ENCODE measurements around the gene FOXR2. TPM values are rescaled to one million over a fixed set of nuclear protein-coding genes. Genes with fewer than 3 reads are reported as not detected.

FOXR2 gene
- total RNA-seq, 1 experiment from 2014 or later = not detected

DNA sequence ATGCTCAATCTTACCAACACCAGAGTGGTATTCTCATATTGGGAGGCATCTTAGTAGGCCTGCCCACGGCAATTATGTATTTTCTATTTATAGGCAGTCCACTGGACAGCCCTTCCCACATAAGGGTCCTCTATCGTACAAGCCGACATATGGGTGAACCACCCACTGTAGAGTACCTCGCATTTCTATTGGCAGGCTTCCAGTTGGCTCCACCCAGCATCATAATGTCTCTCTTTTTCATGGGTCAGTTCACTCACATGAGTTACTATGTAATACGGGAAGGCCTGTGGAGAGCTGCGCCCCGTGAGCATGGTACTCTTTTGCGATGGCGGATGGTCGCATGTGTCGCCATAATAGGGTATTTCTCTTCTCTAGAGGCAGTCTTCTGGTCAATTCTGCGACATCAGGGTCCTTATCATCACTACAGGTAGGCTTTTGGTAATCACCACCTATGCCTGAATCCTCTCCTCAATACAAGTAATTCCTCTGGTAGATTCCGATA is 29.4 kb upstream of the FOXR2 start:
- H3K4me1 Mint-ChIP-seq (ENCODE audit: low read depth, unreplicated experiment) = no peaks in the 10 kb centered on the region

DNA sequence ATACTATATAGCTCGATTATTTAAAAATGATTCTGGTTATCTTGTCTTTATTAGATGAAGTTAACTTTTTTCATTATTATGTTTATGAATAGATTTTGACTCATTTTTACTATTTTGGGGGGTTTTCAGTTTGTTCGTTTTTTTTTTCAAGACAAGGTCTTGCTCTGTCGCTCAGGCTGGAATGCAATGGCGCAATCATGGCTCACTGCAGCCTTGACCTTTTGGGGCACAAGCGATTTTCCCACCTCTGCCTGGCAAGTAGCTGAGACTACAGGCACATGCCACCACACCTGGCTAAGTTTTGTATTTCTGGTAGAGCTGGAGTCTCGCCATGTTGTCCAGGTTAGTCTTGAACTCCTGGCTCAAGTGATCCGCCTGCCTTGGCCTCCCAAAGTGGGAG is 24.9 kb upstream of the FOXR2 start:
- no peaks in the 10 kb centered on the region for H3K27me3 Mint-ChIP-seq (ENCODE audit: unreplicated experiment)
- BruUV-seq (replicated peaks) = no TSS peak
- peaks cover 2% of the 10 kb centered on the region for H3K9me3 Mint-ChIP-seq (ENCODE audit: low read depth, unreplicated experiment)
- H3K4me1 Mint-ChIP-seq (ENCODE audit: low read depth, unreplicated experiment) = no peaks in the 10 kb centered on the region
- CTCF ChIA-PET = no interaction called here
- no peak for DNase-seq
- no peak overlapping the region for H3K27ac Mint-ChIP-seq (ENCODE audit: unreplicated experiment)
- no peaks in the 10 kb centered on the region for H3K36me3 Mint-ChIP-seq (ENCODE audit: insufficient read depth, unreplicated experiment)
- TF ChIP-seq, protein P1, sequence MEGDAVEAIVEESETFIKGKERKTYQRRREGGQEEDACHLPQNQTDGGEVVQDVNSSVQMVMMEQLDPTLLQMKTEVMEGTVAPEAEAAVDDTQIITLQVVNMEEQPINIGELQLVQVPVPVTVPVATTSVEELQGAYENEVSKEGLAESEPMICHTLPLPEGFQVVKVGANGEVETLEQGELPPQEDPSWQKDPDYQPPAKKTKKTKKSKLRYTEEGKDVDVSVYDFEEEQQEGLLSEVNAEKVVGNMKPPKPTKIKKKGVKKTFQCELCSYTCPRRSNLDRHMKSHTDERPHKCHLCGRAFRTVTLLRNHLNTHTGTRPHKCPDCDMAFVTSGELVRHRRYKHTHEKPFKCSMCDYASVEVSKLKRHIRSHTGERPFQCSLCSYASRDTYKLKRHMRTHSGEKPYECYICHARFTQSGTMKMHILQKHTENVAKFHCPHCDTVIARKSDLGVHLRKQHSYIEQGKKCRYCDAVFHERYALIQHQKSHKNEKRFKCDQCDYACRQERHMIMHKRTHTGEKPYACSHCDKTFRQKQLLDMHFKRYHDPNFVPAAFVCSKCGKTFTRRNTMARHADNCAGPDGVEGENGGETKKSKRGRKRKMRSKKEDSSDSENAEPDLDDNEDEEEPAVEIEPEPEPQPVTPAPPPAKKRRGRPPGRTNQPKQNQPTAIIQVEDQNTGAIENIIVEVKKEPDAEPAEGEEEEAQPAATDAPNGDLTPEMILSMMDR (IDR thresholded peaks at IDR 0.05; ENCODE audit: unreplicated experiment) = no peak
- no peak overlapping the region for H3K4me3 Mint-ChIP-seq (ENCODE audit: low read depth, unreplicated experiment)
- intact Hi-C loops (cut with micrococcal nuclease; ENCODE audit: unreplicated experiment) = no loop called here

More for the DNA sequence above, 29.4 kb upstream of the FOXR2 start:
- H3K9me3 Mint-ChIP-seq (ENCODE audit: low read depth, unreplicated experiment) = no peaks in the 10 kb centered on the region
- BruUV-seq (replicated peaks) = no TSS peak
- no peak overlapping the region for H3K27ac Mint-ChIP-seq (ENCODE audit: unreplicated experiment)
- intact Hi-C loops (cut with micrococcal nuclease; ENCODE audit: unreplicated experiment) = no loop called here
- CTCF ChIA-PET = no interaction called here
- H3K4me3 Mint-ChIP-seq (ENCODE audit: low read depth, unreplicated experiment) = no peak overlapping the region
- H3K27me3 Mint-ChIP-seq (ENCODE audit: unreplicated experiment) = no peaks in the 10 kb centered on the region
- H3K36me3 Mint-ChIP-seq (ENCODE audit: insufficient read depth, unreplicated experiment) = no peaks in the 10 kb centered on the region
- DNase-seq = no peak
- TF ChIP-seq, protein P1 (IDR thresholded peaks at IDR 0.05; ENCODE audit: unreplicated experiment) = no peak

DNA sequence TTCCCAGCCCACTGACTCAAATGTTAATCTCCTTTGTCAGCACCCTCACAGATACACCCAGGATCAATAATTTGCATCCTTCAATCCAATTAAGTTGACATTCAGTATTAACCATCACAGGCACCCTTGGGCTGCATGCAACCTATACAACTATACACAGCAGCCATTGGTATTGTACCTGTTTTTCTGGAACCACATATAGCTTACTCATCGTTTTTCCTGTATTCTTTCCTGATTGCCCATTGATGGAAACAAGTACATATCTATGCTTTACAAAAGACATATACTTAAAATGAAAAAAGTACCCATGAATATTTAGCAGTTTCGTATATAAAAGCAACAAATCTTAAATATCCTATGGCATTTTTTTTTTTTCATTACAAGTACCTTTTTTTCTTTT is 3.7 kb upstream of the FOXR2 start:
- no peak overlapping the region for H3K27ac Mint-ChIP-seq (ENCODE audit: unreplicated experiment)
- H3K36me3 Mint-ChIP-seq (ENCODE audit: insufficient read depth, unreplicated experiment) = no peaks in the 10 kb centered on the region
- CTCF ChIA-PET = no interaction called here
- DNase-seq = no peak
- intact Hi-C loops (cut with micrococcal nuclease; ENCODE audit: unreplicated experiment) = no loop called here
- BruUV-seq (replicated peaks) = no TSS peak
- no peak overlapping the region for H3K4me3 Mint-ChIP-seq (ENCODE audit: low read depth, unreplicated experiment)
- H3K4me1 Mint-ChIP-seq (ENCODE audit: low read depth, unreplicated experiment) = no peaks in the 10 kb centered on the region
- peaks cover 11% of the 10 kb centered on the region for H3K9me3 Mint-ChIP-seq (ENCODE audit: low read depth, unreplicated experiment)
- H3K27me3 Mint-ChIP-seq (ENCODE audit: unreplicated experiment) = no peaks in the 10 kb centered on the region
- TF ChIP-seq, protein P1 (IDR thresholded peaks at IDR 0.05; ENCODE audit: unreplicated experiment) = no peak

DNA sequence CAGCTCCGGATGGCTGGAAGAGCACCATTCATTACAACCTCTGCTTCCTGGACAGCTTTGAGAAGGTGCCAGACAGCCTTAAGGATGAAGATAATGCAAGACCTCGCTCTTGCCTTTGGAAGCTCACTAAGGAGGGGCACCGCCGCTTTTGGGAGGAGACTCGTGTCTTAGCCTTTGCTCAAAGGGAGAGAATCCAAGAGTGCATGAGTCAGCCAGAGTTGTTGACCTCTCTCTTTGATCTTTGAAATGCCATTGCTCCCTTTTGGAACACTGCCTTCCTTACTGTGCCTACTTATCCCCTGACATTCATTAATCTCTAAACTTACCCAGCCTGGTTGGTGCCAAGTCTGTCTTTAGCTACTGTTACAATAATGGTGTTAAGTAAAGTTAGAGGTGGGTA is 1.2 kb downstream of the FOXR2 start:
- CTCF ChIA-PET = no interaction called here
- intact Hi-C loops (cut with micrococcal nuclease; ENCODE audit: unreplicated experiment) = no loop called here
- Mint-ChIP-seq H3K4me1 (ENCODE audit: low read depth, unreplicated experiment) (no peaks in the 10 kb centered on the region), H3K4me3 (ENCODE audit: low read depth, unreplicated experiment) (no peak overlapping the region), H3K27ac (ENCODE audit: unreplicated experiment) (no peak overlapping the region), H3K27me3 (ENCODE audit: unreplicated experiment) (no peaks in the 10 kb centered on the region), H3K9me3 (ENCODE audit: low read depth, unreplicated experiment) (peaks cover 7% of the 10 kb centered on the region), H3K36me3 (ENCODE audit: insufficient read depth, unreplicated experiment) (no peaks in the 10 kb centered on the region)
- no TSS peak for BruUV-seq (replicated peaks)
- DNase-seq = no peak
- TF ChIP-seq, protein P1 (IDR thresholded peaks at IDR 0.05; ENCODE audit: unreplicated experiment) = no peak

Data from Calu3 (cell line).